ENCODE data around the gene CHST3.

DNA sequence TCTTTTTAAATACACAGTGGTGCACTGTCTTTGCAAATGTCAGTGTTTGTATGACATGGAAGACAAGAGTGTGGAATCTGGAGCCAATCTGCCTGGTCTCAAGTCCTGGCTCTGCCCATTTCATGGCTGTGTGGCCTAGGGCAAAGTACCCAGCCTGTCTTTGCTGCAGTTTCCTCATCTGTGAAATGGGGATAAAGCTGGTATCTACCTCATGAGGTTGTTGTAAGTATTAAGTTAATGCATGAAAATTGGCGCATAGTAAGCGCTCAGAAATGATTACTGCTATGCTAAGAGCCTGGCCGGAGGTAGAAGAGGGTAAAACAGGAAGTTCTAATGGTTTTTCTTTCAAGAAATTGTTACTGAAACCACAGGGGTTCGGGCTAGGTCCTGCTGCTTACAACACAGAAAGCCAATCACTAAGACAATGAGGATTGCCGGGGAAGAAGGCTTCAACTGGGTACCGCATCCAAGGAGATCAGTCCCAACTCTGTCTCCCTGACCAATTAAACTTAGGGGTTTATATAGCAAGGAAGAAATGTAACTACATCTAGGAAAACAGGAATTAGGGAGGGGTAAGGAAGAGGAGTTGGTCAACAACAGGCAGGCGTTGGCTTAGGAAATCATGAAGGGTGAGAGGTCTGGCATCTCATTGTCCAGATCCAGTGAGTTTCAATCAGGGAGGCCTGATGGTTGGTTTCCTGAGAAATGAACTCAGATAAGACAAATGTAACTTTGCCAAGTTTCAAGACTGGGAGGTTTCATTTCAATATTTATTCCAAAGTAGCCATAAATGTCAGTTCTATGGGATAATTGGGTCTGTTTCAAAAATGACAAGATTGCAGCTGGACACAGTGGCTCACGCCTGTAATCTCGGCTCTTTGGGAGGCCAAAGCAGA, 57.0 kb downstream of the CHST3 start:
- TF ChIP-seq, protein P1, sequence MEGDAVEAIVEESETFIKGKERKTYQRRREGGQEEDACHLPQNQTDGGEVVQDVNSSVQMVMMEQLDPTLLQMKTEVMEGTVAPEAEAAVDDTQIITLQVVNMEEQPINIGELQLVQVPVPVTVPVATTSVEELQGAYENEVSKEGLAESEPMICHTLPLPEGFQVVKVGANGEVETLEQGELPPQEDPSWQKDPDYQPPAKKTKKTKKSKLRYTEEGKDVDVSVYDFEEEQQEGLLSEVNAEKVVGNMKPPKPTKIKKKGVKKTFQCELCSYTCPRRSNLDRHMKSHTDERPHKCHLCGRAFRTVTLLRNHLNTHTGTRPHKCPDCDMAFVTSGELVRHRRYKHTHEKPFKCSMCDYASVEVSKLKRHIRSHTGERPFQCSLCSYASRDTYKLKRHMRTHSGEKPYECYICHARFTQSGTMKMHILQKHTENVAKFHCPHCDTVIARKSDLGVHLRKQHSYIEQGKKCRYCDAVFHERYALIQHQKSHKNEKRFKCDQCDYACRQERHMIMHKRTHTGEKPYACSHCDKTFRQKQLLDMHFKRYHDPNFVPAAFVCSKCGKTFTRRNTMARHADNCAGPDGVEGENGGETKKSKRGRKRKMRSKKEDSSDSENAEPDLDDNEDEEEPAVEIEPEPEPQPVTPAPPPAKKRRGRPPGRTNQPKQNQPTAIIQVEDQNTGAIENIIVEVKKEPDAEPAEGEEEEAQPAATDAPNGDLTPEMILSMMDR (conservative IDR thresholded peaks at IDR 0.05; ENCODE audit: low read depth in 2 of 2), result no peak
- TF ChIP-seq EZH2 (IDR thresholded peaks at IDR 0.05; ENCODE audit: low read depth, unreplicated experiment) (no peak), POLR2AphosphoS5 (IDR thresholded peaks at IDR 0.05; ENCODE audit: low read depth) (no peak), CREB1 (CRISPR knock-in tag; IDR thresholded peaks at IDR 0.05; ENCODE audit: low read depth) (no peak), JUNB (IDR thresholded peaks at IDR 0.05; ENCODE audit: unreplicated experiment) (no peak), EZH2phosphoT487 (IDR thresholded peaks at IDR 0.05; ENCODE audit: unreplicated experiment) (no peak), STAT1 (IDR thresholded peaks at IDR 0.05; ENCODE audit: unreplicated experiment) (no peak), ZNF114 (CRISPR knock-in tag; IDR thresholded peaks at IDR 0.05) (no peak), NANOG (IDR thresholded peaks at IDR 0.05; ENCODE audit: borderline replicate concordance) (no peak)
- TF ChIP-seq, protein P2, sequence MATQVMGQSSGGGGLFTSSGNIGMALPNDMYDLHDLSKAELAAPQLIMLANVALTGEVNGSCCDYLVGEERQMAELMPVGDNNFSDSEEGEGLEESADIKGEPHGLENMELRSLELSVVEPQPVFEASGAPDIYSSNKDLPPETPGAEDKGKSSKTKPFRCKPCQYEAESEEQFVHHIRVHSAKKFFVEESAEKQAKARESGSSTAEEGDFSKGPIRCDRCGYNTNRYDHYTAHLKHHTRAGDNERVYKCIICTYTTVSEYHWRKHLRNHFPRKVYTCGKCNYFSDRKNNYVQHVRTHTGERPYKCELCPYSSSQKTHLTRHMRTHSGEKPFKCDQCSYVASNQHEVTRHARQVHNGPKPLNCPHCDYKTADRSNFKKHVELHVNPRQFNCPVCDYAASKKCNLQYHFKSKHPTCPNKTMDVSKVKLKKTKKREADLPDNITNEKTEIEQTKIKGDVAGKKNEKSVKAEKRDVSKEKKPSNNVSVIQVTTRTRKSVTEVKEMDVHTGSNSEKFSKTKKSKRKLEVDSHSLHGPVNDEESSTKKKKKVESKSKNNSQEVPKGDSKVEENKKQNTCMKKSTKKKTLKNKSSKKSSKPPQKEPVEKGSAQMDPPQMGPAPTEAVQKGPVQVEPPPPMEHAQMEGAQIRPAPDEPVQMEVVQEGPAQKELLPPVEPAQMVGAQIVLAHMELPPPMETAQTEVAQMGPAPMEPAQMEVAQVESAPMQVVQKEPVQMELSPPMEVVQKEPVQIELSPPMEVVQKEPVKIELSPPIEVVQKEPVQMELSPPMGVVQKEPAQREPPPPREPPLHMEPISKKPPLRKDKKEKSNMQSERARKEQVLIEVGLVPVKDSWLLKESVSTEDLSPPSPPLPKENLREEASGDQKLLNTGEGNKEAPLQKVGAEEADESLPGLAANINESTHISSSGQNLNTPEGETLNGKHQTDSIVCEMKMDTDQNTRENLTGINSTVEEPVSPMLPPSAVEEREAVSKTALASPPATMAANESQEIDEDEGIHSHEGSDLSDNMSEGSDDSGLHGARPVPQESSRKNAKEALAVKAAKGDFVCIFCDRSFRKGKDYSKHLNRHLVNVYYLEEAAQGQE (IDR thresholded peaks at IDR 0.05; ENCODE audit: unreplicated experiment), result no peak
- TF ChIP-seq, protein P3, sequence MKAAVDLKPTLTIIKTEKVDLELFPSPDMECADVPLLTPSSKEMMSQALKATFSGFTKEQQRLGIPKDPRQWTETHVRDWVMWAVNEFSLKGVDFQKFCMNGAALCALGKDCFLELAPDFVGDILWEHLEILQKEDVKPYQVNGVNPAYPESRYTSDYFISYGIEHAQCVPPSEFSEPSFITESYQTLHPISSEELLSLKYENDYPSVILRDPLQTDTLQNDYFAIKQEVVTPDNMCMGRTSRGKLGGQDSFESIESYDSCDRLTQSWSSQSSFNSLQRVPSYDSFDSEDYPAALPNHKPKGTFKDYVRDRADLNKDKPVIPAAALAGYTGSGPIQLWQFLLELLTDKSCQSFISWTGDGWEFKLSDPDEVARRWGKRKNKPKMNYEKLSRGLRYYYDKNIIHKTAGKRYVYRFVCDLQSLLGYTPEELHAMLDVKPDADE (IDR thresholded peaks at IDR 0.05), result no peak

Measured in GM23338 (cell line).